OCI-LY3 (cell line): ENCODE results near the gene MNAT1.

ENCODE experiments used
- H2AFZ ChIP-seq: fragments of 200-600, 300-600 bp; shearing (Covaris generic); 2 replicates; pipeline ENCODE4 v1.6.0; 2014; ENCODE audit warnings: antibody characterized with exemption, low read depth, low read length
- H3K27ac ChIP-seq: fragments of 200-600, 300-600 bp; sonication (generic); 2 replicates; pipeline ENCODE4 v1.5.1; 2014; ENCODE audit warnings: mild to moderate bottlenecking, low read length, moderate library complexity, mixed read lengths
- H3K27me3 ChIP-seq: fragments of 200-600, 300-600 bp; sonication (generic); 2 replicates; pipeline ENCODE4 v1.6.1; 2014; ENCODE audit warnings: low read depth, low read length, mixed read lengths
- H3K36me3 ChIP-seq: fragments of 200-600, 300-600 bp; sonication (generic); replicated peaks from 2 replicates; pipeline ENCODE3; 2014; ENCODE audit warnings: low read depth, low read length, mixed read lengths
- H3K4me1 ChIP-seq: fragments of 300-600, 200-600 bp; sonication (generic); 2 replicates; pipeline ENCODE4 v1.6.1; 2014; ENCODE audit warnings: low read length, mixed read lengths
- H3K4me2 ChIP-seq: fragments of 200-600, 300-600 bp; sonication (generic); 2 replicates; pipeline ENCODE4 v1.6.1; 2014; ENCODE audit warnings: low read length, mixed read lengths
- H3K4me3 ChIP-seq: fragments of 300-600, 200-600 bp; sonication (generic); 2 replicates; pipeline ENCODE4 v1.5.1; 2014; ENCODE audit warnings: antibody characterized with exemption, mild to moderate bottlenecking, low read length, moderate library complexity
- H3K79me2 ChIP-seq: fragments of 300-600, 200-600 bp; shearing (Covaris generic); 2 replicates; pipeline ENCODE4 v1.6.1; 2014; ENCODE audit warnings: mild to moderate bottlenecking, low read length, mixed read lengths
- H3K9ac ChIP-seq: fragments of 300-600, 200-600 bp; shearing (Covaris generic); 2 replicates; pipeline ENCODE4 v1.6.0; 2014; ENCODE audit warnings: mild to moderate bottlenecking, low read length, moderate library complexity
- H3K9me3 ChIP-seq: fragments of 200-600, 300-600 bp; shearing (Covaris generic); 2 replicates; pipeline ENCODE4 v1.6.1; 2014; ENCODE audit warnings: low read length, mixed read lengths; ENCODE audit not compliant: insufficient read depth
- H4K20me1 ChIP-seq: fragments of 200-600, 300-600 bp; sonication (generic); 2 replicates; pipeline ENCODE4 v1.6.1; 2016; ENCODE audit warnings: low read length, mixed read lengths; ENCODE audit not compliant: insufficient read depth
- EZH2phosphoT487 ChIP-seq: fragments of 200-600 bp; shearing (Covaris generic); IDR thresholded peaks from 2 replicates; pipeline ENCODE4 v1.6.1; 2018; ENCODE audit warnings: antibody characterized with exemption, mixed run types, low read depth
- TF ChIP-seq, protein P1 (sequence below): fragments of 200-600, 300-600 bp; sonication (generic); IDR thresholded peaks from 2 replicates; pipeline ENCODE4 v1.5.1; 2014; ENCODE audit warnings: antibody characterized with exemption, low read length, low read depth

MNAT1 gene

DNA sequence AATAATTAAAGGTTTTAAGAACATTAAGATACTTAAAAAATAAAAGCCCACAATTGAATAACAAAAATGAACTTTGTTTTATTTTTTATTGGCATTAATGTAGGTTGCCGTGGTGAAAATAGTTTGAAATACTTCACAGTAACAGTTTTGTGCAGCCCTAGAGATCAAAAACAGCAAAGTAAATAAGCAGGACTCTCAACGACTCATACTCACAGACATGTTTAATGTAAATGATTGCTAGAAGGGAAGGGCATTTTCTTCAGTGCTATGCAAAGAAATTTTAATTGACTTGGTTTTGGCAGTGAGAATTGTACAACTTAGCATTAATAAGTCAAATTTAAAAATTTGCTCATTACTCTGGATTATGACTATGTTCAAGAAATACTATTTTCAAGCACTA, 230.3 kb downstream of the MNAT1 start:
- H3K4me2 ChIP-seq: no peak overlapping the region
- no peak overlapping the region for H3K4me3 ChIP-seq
- TF ChIP-seq, protein P1, sequence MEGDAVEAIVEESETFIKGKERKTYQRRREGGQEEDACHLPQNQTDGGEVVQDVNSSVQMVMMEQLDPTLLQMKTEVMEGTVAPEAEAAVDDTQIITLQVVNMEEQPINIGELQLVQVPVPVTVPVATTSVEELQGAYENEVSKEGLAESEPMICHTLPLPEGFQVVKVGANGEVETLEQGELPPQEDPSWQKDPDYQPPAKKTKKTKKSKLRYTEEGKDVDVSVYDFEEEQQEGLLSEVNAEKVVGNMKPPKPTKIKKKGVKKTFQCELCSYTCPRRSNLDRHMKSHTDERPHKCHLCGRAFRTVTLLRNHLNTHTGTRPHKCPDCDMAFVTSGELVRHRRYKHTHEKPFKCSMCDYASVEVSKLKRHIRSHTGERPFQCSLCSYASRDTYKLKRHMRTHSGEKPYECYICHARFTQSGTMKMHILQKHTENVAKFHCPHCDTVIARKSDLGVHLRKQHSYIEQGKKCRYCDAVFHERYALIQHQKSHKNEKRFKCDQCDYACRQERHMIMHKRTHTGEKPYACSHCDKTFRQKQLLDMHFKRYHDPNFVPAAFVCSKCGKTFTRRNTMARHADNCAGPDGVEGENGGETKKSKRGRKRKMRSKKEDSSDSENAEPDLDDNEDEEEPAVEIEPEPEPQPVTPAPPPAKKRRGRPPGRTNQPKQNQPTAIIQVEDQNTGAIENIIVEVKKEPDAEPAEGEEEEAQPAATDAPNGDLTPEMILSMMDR: no peak
- TF ChIP-seq EZH2phosphoT487: no peak
- H3K4me1 ChIP-seq: no peaks in the 10 kb centered on the region
- H2AFZ ChIP-seq: no peak overlapping the region
- H3K27ac ChIP-seq: no peak overlapping the region
- H3K36me3 ChIP-seq: no peaks in the 10 kb centered on the region
- no peaks in the 10 kb centered on the region for H3K9me3 ChIP-seq
- no peaks in the 10 kb centered on the region for H3K27me3 ChIP-seq
- H3K79me2 ChIP-seq: no peaks in the 10 kb centered on the region
- no peak overlapping the region for H3K9ac ChIP-seq
- H4K20me1 ChIP-seq: no peaks in the 10 kb centered on the region

DNA sequence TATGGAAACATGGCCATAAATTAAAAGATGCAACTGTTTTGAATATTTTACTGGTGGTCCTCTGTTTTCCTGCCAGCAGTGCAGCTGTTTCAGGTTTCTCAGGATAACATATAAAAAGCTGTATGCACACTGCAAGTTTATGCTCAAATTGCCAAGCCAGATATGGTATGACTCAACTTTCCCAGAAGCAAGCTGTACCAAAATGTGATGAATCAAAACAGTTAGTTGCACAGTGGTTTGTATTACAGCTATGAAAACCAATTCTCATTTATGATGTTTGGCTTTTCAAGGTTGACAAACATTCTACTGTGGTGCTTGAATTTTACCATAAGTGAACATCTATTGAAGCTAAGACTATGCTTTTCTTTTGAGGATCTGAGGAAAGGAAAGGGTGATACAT, 230.8 kb downstream of the MNAT1 start:
- H3K79me2 ChIP-seq: no peaks in the 10 kb centered on the region
- H3K4me2 ChIP-seq: no peak overlapping the region
- no peaks in the 10 kb centered on the region for H3K27me3 ChIP-seq
- H3K9me3 ChIP-seq: no peaks in the 10 kb centered on the region
- H3K4me1 ChIP-seq: no peaks in the 10 kb centered on the region
- H2AFZ ChIP-seq: no peak overlapping the region
- no peak overlapping the region for H3K9ac ChIP-seq
- no peak overlapping the region for H3K27ac ChIP-seq
- no peak for TF ChIP-seq EZH2phosphoT487
- TF ChIP-seq, protein P1: no peak
- H3K4me3 ChIP-seq: no peak overlapping the region
- H3K36me3 ChIP-seq: no peaks in the 10 kb centered on the region
- H4K20me1 ChIP-seq: no peaks in the 10 kb centered on the region

GRCh38 chr14:60968099-60968498, 233.5 kb downstream of the MNAT1 start:
- no peak overlapping the region for H3K27ac ChIP-seq
- no peak for TF ChIP-seq EZH2phosphoT487
- TF ChIP-seq, protein P1: no peak
- no peak overlapping the region for H3K9ac ChIP-seq
- H3K79me2 ChIP-seq: no peaks in the 10 kb centered on the region
- no peak overlapping the region for H3K4me2 ChIP-seq
- H3K36me3 ChIP-seq: no peaks in the 10 kb centered on the region
- H4K20me1 ChIP-seq: no peaks in the 10 kb centered on the region
- no peaks in the 10 kb centered on the region for H3K9me3 ChIP-seq
- H3K4me1 ChIP-seq: no peaks in the 10 kb centered on the region
- no peak overlapping the region for H2AFZ ChIP-seq
- H3K27me3 ChIP-seq: no peaks in the 10 kb centered on the region
- no peak overlapping the region for H3K4me3 ChIP-seq

DNA sequence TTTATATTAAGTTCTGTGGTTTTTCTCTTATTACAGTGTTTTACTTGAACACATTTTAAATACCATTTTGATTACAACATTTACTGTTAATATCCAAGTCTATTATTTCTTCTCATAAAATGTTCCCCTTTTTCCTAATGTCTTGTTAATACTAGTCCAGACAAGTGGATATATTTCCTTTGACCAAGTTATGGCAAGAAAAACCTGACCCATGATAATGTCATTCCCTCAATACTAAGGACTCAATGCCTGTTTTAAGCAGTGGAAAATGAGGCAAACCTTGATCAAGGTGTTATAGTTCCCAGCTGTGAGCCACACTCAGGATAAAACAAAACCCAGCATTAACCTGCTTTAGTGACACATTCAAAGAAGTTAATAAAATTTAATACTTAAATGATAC, 234.1 kb downstream of the MNAT1 start:
- no peaks in the 10 kb centered on the region for H4K20me1 ChIP-seq
- no peak for TF ChIP-seq EZH2phosphoT487
- TF ChIP-seq, protein P1: no peak
- H3K27ac ChIP-seq: no peak overlapping the region
- H3K27me3 ChIP-seq: no peaks in the 10 kb centered on the region
- no peak overlapping the region for H3K4me3 ChIP-seq
- no peaks in the 10 kb centered on the region for H3K36me3 ChIP-seq
- no peaks in the 10 kb centered on the region for H3K4me1 ChIP-seq
- H3K79me2 ChIP-seq: no peaks in the 10 kb centered on the region
- no peak overlapping the region for H2AFZ ChIP-seq
- no peaks in the 10 kb centered on the region for H3K9me3 ChIP-seq
- H3K9ac ChIP-seq: no peak overlapping the region
- no peak overlapping the region for H3K4me2 ChIP-seq
